ENCODE data around the gene DHRS4L2.

- no peak for TF ChIP-seq ZNF274 (IDR thresholded peaks at IDR 0.05; ENCODE audit: low read depth, low read length)
- no peak for TF ChIP-seq YY1 (IDR thresholded peaks at IDR 0.05; ENCODE audit: insufficient read depth, insufficient read length)
Measured at GRCh38 chr14:24042746-24043145, 54.0 kb downstream of the DHRS4L2 start.
